HG03039 (cell line): ENCODE results near the gene MKNK2.

Experiments used
- ATAC-seq: cut with Tn5 transposase; IDR thresholded peaks from one replicate; pipeline ENCODE4 v1.9.1; 2021; ENCODE audit warnings: mild to moderate bottlenecking, moderate library complexity; ENCODE audit not compliant: unreplicated experiment

MKNK2 gene

GRCh38 chr19:2058570-2059421 lies 7.8 kb upstream of the MKNK2 start:
- ATAC-seq: no peak

- no peak for ATAC-seq
Measured at GRCh38 chr19:2057484-2058469, 6.7 kb upstream of the MKNK2 start.

- no peak for ATAC-seq
Measured at GRCh38 chr19:2056837-2057192, 5.8 kb upstream of the MKNK2 start.

- no peak for ATAC-seq
Measured at GRCh38 chr19:2055931-2056836, 5.1 kb upstream of the MKNK2 start.

- no peak for ATAC-seq
Measured at GRCh38 chr19:2054763-2055162, 3.7 kb upstream of the MKNK2 start.

GRCh38 chr19:2053601-2054389 lies 2.8 kb upstream of the MKNK2 start:
- ATAC-seq: no peak

- ATAC-seq: no peak
Measured at GRCh38 chr19:2051773-2052704, 995 bp upstream of the MKNK2 start.

GRCh38 chr19:2050349-2050990 lies 574 bp downstream of the MKNK2 start:
- ATAC-seq: peak; percentile 4

GRCh38 chr19:2049741-2050348 lies 1.2 kb downstream of the MKNK2 start:
- peak; percentile 3 for ATAC-seq

GRCh38 chr19:2048959-2049740 lies 1.9 kb downstream of the MKNK2 start:
- ATAC-seq: no peak

GRCh38 chr19:2048104-2048958 lies 2.7 kb downstream of the MKNK2 start:
- ATAC-seq: no peak

- ATAC-seq: no peak
Measured at GRCh38 chr19:2047449-2048103, 3.5 kb downstream of the MKNK2 start.

- no peak for ATAC-seq
Measured at GRCh38 chr19:2047076-2047448, 4.0 kb downstream of the MKNK2 start.

- no peak for ATAC-seq
Measured at GRCh38 chr19:2046046-2046907, 4.8 kb downstream of the MKNK2 start.

- no peak for ATAC-seq
Measured at GRCh38 chr19:2045501-2046045, 5.5 kb downstream of the MKNK2 start.
